ENCODE data around the gene LMOD2. TPM values are rescaled to one million over a fixed set of nuclear protein-coding genes. Genes with fewer than 3 reads are reported as not detected.
A peak's percentile ranks its signal among the peaks of the same experiment; 100 is the strongest.

LMOD2 gene
- total RNA-seq: not detected

- Mint-ChIP-seq H3K4me3 (no peak within 1 kb of the TSS), H3K27ac (no peak within 1 kb of the TSS), H3K36me3 (ENCODE audit: insufficient read depth in 2 of 2) (no peaks in the 10 kb centered on the region), H3K9me3 (no peaks in the 10 kb centered on the region), H3K4me1 (ENCODE audit: low read depth) (no peaks in the 10 kb centered on the region), H3K27me3 (ENCODE audit: low read depth) (peaks cover 21% of the 10 kb centered on the region)
- no peak for ATAC-seq (replicated peaks in 1 of 2)
- no peak for DNase-seq
Observed at GRCh38 chr7:123655614-123656013, at the start of gene LMOD2. TSS of gene LMOD2 (plus strand) at chr7:123655866. CDS start at chr7:123655964, 98 bp downstream.

GRCh38 chr7:123607423-123607975, 48.2 kb upstream of the LMOD2 start:
- Mint-ChIP-seq H3K4me1 (ENCODE audit: low read depth) (no peaks in the 10 kb centered on the region), H3K36me3 (ENCODE audit: insufficient read depth in 2 of 2) (no peaks in the 10 kb centered on the region), H3K4me3 (no peak overlapping the region), H3K27ac (no peak overlapping the region), H3K9me3 (no peaks in the 10 kb centered on the region), H3K27me3 (ENCODE audit: low read depth) (peaks cover 5% of the 10 kb centered on the region)
- ATAC-seq (replicated peaks in 1 of 2): no peak
- DNase-seq: no peak

GRCh38 chr7:123608991-123609882, 46.4 kb upstream of the LMOD2 start:
- ATAC-seq (replicated peaks in 1 of 2) (no peak), DNase-seq (no peak)
- Mint-ChIP-seq H3K4me3 (no peak overlapping the region), H3K27me3 (ENCODE audit: low read depth) (peaks cover 7% of the 10 kb centered on the region), H3K27ac (peak overlapping the region; percentile 39), H3K9me3 (no peaks in the 10 kb centered on the region), H3K4me1 (ENCODE audit: low read depth) (no peaks in the 10 kb centered on the region), H3K36me3 (ENCODE audit: insufficient read depth in 2 of 2) (no peaks in the 10 kb centered on the region)

- H3K27me3 Mint-ChIP-seq (ENCODE audit: low read depth): peaks cover 7% of the 10 kb centered on the region
- DNase-seq (no peak), ATAC-seq (replicated peaks in 1 of 2) (no peak)
- no peak overlapping the region for H3K4me3 Mint-ChIP-seq
- H3K4me1 Mint-ChIP-seq (ENCODE audit: low read depth): no peaks in the 10 kb centered on the region
- H3K36me3 Mint-ChIP-seq (ENCODE audit: insufficient read depth in 2 of 2): no peaks in the 10 kb centered on the region
- no peaks in the 10 kb centered on the region for H3K9me3 Mint-ChIP-seq
- H3K27ac Mint-ChIP-seq: no peak overlapping the region
Observed at GRCh38 chr7:123609883-123610239, 45.8 kb upstream of the LMOD2 start.

- H3K9me3 Mint-ChIP-seq: no peaks in the 10 kb centered on the region
- H3K27ac Mint-ChIP-seq: no peak overlapping the region
- DNase-seq (no peak), ATAC-seq (replicated peaks in 1 of 2) (no peak)
- H3K4me3 Mint-ChIP-seq: no peak overlapping the region
- H3K4me1 Mint-ChIP-seq (ENCODE audit: low read depth): no peaks in the 10 kb centered on the region
- no peaks in the 10 kb centered on the region for H3K36me3 Mint-ChIP-seq (ENCODE audit: insufficient read depth in 2 of 2)
- H3K27me3 Mint-ChIP-seq (ENCODE audit: low read depth): peaks cover 7% of the 10 kb centered on the region
Observed at GRCh38 chr7:123612024-123612423, 43.6 kb upstream of the LMOD2 start.

- DNase-seq: no peak
- Mint-ChIP-seq H3K4me1 (ENCODE audit: low read depth) (no peaks in the 10 kb centered on the region), H3K27ac (no peak overlapping the region), H3K9me3 (no peaks in the 10 kb centered on the region), H3K36me3 (ENCODE audit: insufficient read depth in 2 of 2) (no peaks in the 10 kb centered on the region), H3K4me3 (no peak overlapping the region), H3K27me3 (ENCODE audit: low read depth) (peaks cover 24% of the 10 kb centered on the region)
- ATAC-seq (replicated peaks in 1 of 2): no peak
Observed at GRCh38 chr7:123615344-123615743, 40.3 kb upstream of the LMOD2 start.

- DNase-seq (no peak), ATAC-seq (replicated peaks in 1 of 2) (no peak)
- peaks cover 24% of the 10 kb centered on the region for H3K27me3 Mint-ChIP-seq (ENCODE audit: low read depth)
- H3K4me3 Mint-ChIP-seq: no peak overlapping the region
- H3K9me3 Mint-ChIP-seq: no peaks in the 10 kb centered on the region
- no peaks in the 10 kb centered on the region for H3K4me1 Mint-ChIP-seq (ENCODE audit: low read depth)
- H3K36me3 Mint-ChIP-seq (ENCODE audit: insufficient read depth in 2 of 2): no peaks in the 10 kb centered on the region
- H3K27ac Mint-ChIP-seq: no peak overlapping the region
Observed at GRCh38 chr7:123616223-123616622, 39.4 kb upstream of the LMOD2 start.

GRCh38 chr7:123621707-123622106, 34.0 kb upstream of the LMOD2 start:
- ATAC-seq (replicated peaks in 1 of 2) (no peak), DNase-seq (no peak)
- H3K36me3 Mint-ChIP-seq (ENCODE audit: insufficient read depth in 2 of 2): no peaks in the 10 kb centered on the region
- no peaks in the 10 kb centered on the region for H3K9me3 Mint-ChIP-seq
- no peak overlapping the region for H3K27ac Mint-ChIP-seq
- peaks cover 17% of the 10 kb centered on the region for H3K27me3 Mint-ChIP-seq (ENCODE audit: low read depth)
- H3K4me1 Mint-ChIP-seq (ENCODE audit: low read depth): no peaks in the 10 kb centered on the region
- no peak overlapping the region for H3K4me3 Mint-ChIP-seq

GRCh38 chr7:123622660-123623386, 32.8 kb upstream of the LMOD2 start:
- H3K27ac Mint-ChIP-seq: no peak overlapping the region
- ATAC-seq (replicated peaks in 1 of 2) (no peak), DNase-seq (no peak)
- H3K36me3 Mint-ChIP-seq (ENCODE audit: insufficient read depth in 2 of 2): no peaks in the 10 kb centered on the region
- H3K27me3 Mint-ChIP-seq (ENCODE audit: low read depth): peaks cover 16% of the 10 kb centered on the region
- H3K4me1 Mint-ChIP-seq (ENCODE audit: low read depth): no peaks in the 10 kb centered on the region
- no peaks in the 10 kb centered on the region for H3K9me3 Mint-ChIP-seq
- no peak overlapping the region for H3K4me3 Mint-ChIP-seq

- ATAC-seq (replicated peaks in 1 of 2): peak; percentile 51 to 56
Observed at GRCh38 chr7:123624527-123625183, 31.0 kb upstream of the LMOD2 start.

GRCh38 chr7:123625254-123625653, 30.4 kb upstream of the LMOD2 start:
- DNase-seq (no peak), ATAC-seq (replicated peaks in 1 of 2) (no peak)
- H3K27ac Mint-ChIP-seq: no peak overlapping the region
- no peaks in the 10 kb centered on the region for H3K9me3 Mint-ChIP-seq
- H3K4me3 Mint-ChIP-seq: no peak overlapping the region
- H3K4me1 Mint-ChIP-seq (ENCODE audit: low read depth): no peaks in the 10 kb centered on the region
- H3K36me3 Mint-ChIP-seq (ENCODE audit: insufficient read depth in 2 of 2): no peaks in the 10 kb centered on the region
- H3K27me3 Mint-ChIP-seq (ENCODE audit: low read depth): peaks cover 5% of the 10 kb centered on the region

More at GRCh38 chr7:123624527-123625183, 31.0 kb upstream of the LMOD2 start:
- H3K36me3 Mint-ChIP-seq (ENCODE audit: insufficient read depth in 2 of 2): no peaks in the 10 kb centered on the region
- H3K4me1 Mint-ChIP-seq (ENCODE audit: low read depth): no peaks in the 10 kb centered on the region
- no peak overlapping the region for H3K4me3 Mint-ChIP-seq
- no peaks in the 10 kb centered on the region for H3K9me3 Mint-ChIP-seq
- H3K27ac Mint-ChIP-seq: no peak overlapping the region
- H3K27me3 Mint-ChIP-seq (ENCODE audit: low read depth): peaks cover 9% of the 10 kb centered on the region
- peak; percentile 66 to 69 for DNase-seq

- no peaks in the 10 kb centered on the region for H3K4me1 Mint-ChIP-seq (ENCODE audit: low read depth)
- H3K36me3 Mint-ChIP-seq (ENCODE audit: insufficient read depth in 2 of 2): no peaks in the 10 kb centered on the region
- no peak for ATAC-seq (replicated peaks in 1 of 2)
- H3K9me3 Mint-ChIP-seq: no peaks in the 10 kb centered on the region
- no peak overlapping the region for H3K27ac Mint-ChIP-seq
- no peak for DNase-seq
- H3K4me3 Mint-ChIP-seq: no peak overlapping the region
- peaks cover 5% of the 10 kb centered on the region for H3K27me3 Mint-ChIP-seq (ENCODE audit: low read depth)
Observed at GRCh38 chr7:123627851-123628250, 27.8 kb upstream of the LMOD2 start.

GRCh38 chr7:123628829-123629228, 26.8 kb upstream of the LMOD2 start:
- no peak overlapping the region for H3K27ac Mint-ChIP-seq
- no peaks in the 10 kb centered on the region for H3K9me3 Mint-ChIP-seq
- H3K4me1 Mint-ChIP-seq (ENCODE audit: low read depth): no peaks in the 10 kb centered on the region
- H3K4me3 Mint-ChIP-seq: no peak overlapping the region
- H3K36me3 Mint-ChIP-seq (ENCODE audit: insufficient read depth in 2 of 2): no peaks in the 10 kb centered on the region
- no peak for ATAC-seq (replicated peaks in 1 of 2)
- no peak for DNase-seq
- H3K27me3 Mint-ChIP-seq (ENCODE audit: low read depth): peaks cover 5% of the 10 kb centered on the region
